Testis (tissue), 3 donors: ENCODE data around the gene ABCC11. TPM values are rescaled to one million over a fixed set of nuclear protein-coding genes. Genes with fewer than 3 reads are reported as not detected.

Experiments
- DNase-seq: peaks from one replicate; pipeline ENCODE4 v3.0.0-alpha.2; 2019
- H3K27ac ChIP-seq, 2 donors: fragments of 200-600 bp; sonication (generic); one replicate each; pipeline ENCODE4 v1.5.1; 2019
- H3K27me3 ChIP-seq: fragments of 200-600 bp; sonication (generic); one replicate; pipeline ENCODE4 v1.5.1; 2019
- H3K36me3 ChIP-seq: fragments of 200-600 bp; sonication (generic); one replicate; pipeline ENCODE4 v1.5.1; 2017; ENCODE audit warnings: low read depth; ENCODE audit errors: missing control alignments
- H3K4me1 ChIP-seq: fragments of 200-600 bp; sonication (generic); one replicate; pipeline ENCODE4 v1.5.1; 2019
- H3K4me3 ChIP-seq, 2 donors: fragments of 200-600 bp; sonication (generic); one replicate each; pipeline ENCODE4 v1.5.1; 2017 to 2019
- H3K9me3 ChIP-seq: fragments of 200-600 bp; sonication (generic); one replicate; pipeline ENCODE4 v1.5.1; 2017
- POLR2A ChIP-seq: fragments of 450-650 bp; IDR thresholded peaks from one replicate; pipeline ENCODE4 v1.6.1; 2017; ENCODE audit warnings: antibody characterized with exemption, mild to moderate bottlenecking, moderate library complexity
- WGBS, 2 donors: methylation state at CpG; one replicate each; pipeline ENCODE4 v1.1.5; 2018; 5-methylcytosine and 5-hydroxymethylcytosine counted together
- intact Hi-C: fragments of 100-400 bp; cut with DNase I; formaldehyde crosslinking; loops from one replicate; pipeline ENCODE4 v1.15.1; 2023; ENCODE audit warnings: low total_unique reads
- polyA plus RNA-seq: library from polyadenylated mRNA; stranded (reverse); fragments of 350-450 nt; fragmentation: Illumina TruSeq; extraction: RNeasy Lipid Tissue Mini Kit (QIAGEN cat#74804); gene quantifications from one replicate; pipeline ENCODE4 v1.2.3, GENCODE V29; 2014; ENCODE audit warnings: low read depth, low replicate concordance; ENCODE audit not compliant: insufficient read depth
- total RNA-seq, 2 donors: library from RNA; depleted of rRNA; stranded (reverse); fragments of >200 nt; gene quantifications; one replicate each; pipeline ENCODE4 v1.2.3, GENCODE V29; 2016
- TF ChIP-seq, protein P1 (sequence below), 3 experiments: fragments of 450-650 bp in 2 of 3; fragments of 200-600 bp in 1 of 3; sonication (generic) in 1 of 3; IDR thresholded peaks; one replicate each; pipeline ENCODE4 v1.5.1; 2016 to 2019; ENCODE audit warnings: antibody characterized with exemption in 3 of 3, mild to moderate bottlenecking in 2 of 3, moderate library complexity in 1 of 3

ABCC11 gene
- total and polyA plus RNA-seq, 3 donors from 2014 or later: 6.8 to 24.1 (median 7.5) TPM

DNA sequence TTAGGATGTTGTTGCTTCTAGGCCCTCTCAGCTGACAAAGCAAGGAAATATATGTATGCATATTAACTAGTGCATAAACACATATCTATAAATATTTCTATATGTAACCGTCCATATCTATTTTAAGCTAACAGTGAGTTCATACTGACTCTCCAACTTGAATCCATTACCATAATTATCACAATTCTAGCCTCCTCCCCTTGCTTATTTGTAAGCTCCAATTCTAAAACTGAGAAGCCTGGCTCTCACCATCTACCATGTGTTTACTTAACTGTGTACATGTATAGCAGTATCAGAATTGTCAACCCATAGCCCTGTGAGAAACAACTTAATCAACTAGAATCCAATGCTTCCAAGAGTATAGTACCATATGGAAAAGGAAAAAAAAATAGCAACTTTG is 96.6 kb downstream of the ABCC11 start:
- TF ChIP-seq, protein P1, sequence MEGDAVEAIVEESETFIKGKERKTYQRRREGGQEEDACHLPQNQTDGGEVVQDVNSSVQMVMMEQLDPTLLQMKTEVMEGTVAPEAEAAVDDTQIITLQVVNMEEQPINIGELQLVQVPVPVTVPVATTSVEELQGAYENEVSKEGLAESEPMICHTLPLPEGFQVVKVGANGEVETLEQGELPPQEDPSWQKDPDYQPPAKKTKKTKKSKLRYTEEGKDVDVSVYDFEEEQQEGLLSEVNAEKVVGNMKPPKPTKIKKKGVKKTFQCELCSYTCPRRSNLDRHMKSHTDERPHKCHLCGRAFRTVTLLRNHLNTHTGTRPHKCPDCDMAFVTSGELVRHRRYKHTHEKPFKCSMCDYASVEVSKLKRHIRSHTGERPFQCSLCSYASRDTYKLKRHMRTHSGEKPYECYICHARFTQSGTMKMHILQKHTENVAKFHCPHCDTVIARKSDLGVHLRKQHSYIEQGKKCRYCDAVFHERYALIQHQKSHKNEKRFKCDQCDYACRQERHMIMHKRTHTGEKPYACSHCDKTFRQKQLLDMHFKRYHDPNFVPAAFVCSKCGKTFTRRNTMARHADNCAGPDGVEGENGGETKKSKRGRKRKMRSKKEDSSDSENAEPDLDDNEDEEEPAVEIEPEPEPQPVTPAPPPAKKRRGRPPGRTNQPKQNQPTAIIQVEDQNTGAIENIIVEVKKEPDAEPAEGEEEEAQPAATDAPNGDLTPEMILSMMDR (IDR thresholded peaks at IDR 0.05): no peak
- TF ChIP-seq POLR2A: no peak
- H3K27ac ChIP-seq: no peak overlapping the region
- intact Hi-C loops: loop anchor here (10.0 kb wide), 1 partner anchor 1016 kb away; no protein-coding TSS in a partner anchor
- no peaks in the 10 kb centered on the region for H3K9me3 ChIP-seq
- no peak overlapping the region for H3K4me3 ChIP-seq
- no peak for DNase-seq
- no peaks in the 10 kb centered on the region for H3K27me3 ChIP-seq
- H3K4me1 ChIP-seq: no peaks in the 10 kb centered on the region
- 79 to 85% methylated on average over 1 of the region's 1 CpG for WGBS, 2 donors
- no peaks in the 10 kb centered on the region for H3K36me3 ChIP-seq

DNA sequence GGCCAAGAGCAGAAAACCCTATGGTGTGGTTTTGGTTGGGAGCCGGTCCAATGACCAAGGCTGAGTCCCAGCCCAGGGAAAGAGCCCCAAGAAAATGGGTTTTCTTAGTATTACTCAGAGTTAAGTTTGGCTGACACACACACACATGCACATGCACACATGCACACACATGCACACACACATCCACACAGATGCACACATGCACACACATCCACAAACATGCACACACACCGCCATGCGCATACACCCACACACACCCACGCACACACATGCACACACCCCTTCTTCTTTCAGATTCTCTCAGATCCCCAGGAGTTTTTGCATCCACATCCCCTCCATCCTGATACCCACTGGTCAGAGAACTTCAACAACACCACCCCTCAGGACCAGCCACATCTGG is 100.6 kb downstream of the ABCC11 start:
- no peaks in the 10 kb centered on the region for H3K4me1 ChIP-seq
- H3K27me3 ChIP-seq: no peaks in the 10 kb centered on the region
- no peak overlapping the region for H3K27ac ChIP-seq
- H3K9me3 ChIP-seq: no peaks in the 10 kb centered on the region
- no peaks in the 10 kb centered on the region for H3K36me3 ChIP-seq
- no peak for DNase-seq
- WGBS, 2 donors: 93 to 98% methylated on average over 4 of the region's 4 CpGs
- no peak for TF ChIP-seq POLR2A
- TF ChIP-seq, protein P1 (IDR thresholded peaks at IDR 0.05): no peak
- intact Hi-C loops: no loop called here
- H3K4me3 ChIP-seq: no peak overlapping the region

DNA sequence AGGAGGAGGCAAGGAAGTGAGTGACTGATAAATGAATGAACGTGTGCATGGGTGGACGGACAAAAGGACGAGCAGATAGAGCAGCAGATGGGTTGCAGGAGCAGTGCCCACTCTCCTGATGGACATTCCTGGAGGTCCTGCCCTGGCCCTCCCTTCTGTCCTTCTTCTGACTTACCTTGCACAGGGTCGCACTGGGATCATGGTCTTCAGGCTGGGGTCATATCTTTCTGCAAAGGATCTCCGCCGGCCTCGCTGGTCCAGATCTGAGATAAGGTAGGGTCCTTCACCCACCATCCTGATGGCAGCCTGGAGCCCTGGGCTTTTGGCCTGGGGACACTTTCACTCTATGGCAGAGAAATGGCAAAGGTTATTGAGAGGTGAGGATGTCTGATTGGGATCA is 101.2 kb downstream of the ABCC11 start:
- no peak for TF ChIP-seq POLR2A
- TF ChIP-seq, protein P1 (IDR thresholded peaks at IDR 0.05): no peak
- Histone ChIP-seq H3K9me3 (no peaks in the 10 kb centered on the region), H3K27ac (no peak overlapping the region), H3K4me3 (no peak overlapping the region), H3K4me1 (no peaks in the 10 kb centered on the region), H3K36me3 (no peaks in the 10 kb centered on the region), H3K27me3 (no peaks in the 10 kb centered on the region)
- 83 to 91% methylated on average over 6 to 7 of the region's 7 CpGs for WGBS, 2 donors
- DNase-seq: no peak
- intact Hi-C loops: no loop called here

DNA sequence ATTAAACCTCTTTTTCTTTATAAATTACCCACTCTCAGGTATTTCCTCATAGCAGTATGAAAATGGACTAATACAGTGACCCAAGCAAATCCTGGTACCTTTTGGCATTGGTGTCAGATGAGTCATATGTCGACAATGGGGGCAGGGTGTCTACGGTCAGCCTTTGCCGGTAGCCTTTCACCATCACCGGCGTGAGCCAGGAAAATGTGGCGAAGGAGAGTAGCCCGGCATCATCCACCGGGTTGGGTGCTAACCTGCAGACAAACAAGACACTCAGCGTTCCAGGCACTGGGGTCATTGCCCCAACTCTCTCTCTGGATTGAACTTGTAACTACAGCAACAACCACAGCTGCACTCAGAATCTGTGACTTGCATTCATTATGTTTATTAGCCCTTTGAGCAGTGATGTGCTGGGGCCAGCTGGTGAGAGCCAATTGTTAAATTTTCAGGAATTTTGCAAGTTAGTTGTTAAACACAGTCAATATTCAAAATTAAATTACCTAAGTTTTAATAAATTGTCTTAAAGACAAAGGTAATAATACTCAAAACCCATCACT is 103.4 kb downstream of the ABCC11 start:
- no peak for DNase-seq
- intact Hi-C loops: no loop called here
- Histone ChIP-seq H3K27ac (no peak overlapping the region), H3K36me3 (no peaks in the 10 kb centered on the region), H3K27me3 (no peaks in the 10 kb centered on the region), H3K4me1 (no peaks in the 10 kb centered on the region), H3K9me3 (no peaks in the 10 kb centered on the region), H3K4me3 (no peak overlapping the region)
- TF ChIP-seq, protein P1 (IDR thresholded peaks at IDR 0.05): no peak
- TF ChIP-seq POLR2A: no peak
- 90 to 94% methylated on average over 9 of the region's 9 CpGs for WGBS, 2 donors

DNA sequence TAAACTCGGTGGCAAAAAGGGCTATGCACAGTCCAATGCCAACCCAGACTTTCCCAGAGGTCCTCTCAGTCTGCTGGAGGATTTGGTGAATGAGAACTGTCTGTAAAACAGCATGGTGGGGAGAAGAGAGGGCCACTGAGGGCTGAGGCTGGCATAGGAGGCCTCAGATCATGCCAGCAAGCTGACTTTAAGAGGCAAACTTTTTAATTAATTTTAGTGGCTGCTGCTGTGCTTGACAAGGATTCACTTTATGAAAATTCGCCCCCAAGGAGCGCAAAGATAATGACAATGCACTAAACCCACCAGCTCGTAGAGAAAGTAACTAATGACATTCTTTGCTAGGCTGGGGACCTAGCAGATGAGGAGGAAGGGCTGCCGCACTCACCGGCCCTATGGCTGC is 106.5 kb downstream of the ABCC11 start:
- Histone ChIP-seq H3K27ac (no peak overlapping the region), H3K4me1 (no peaks in the 10 kb centered on the region), H3K27me3 (no peaks in the 10 kb centered on the region), H3K36me3 (no peaks in the 10 kb centered on the region), H3K9me3 (no peaks in the 10 kb centered on the region), H3K4me3 (no peak overlapping the region)
- TF ChIP-seq POLR2A: no peak
- TF ChIP-seq, protein P1 (IDR thresholded peaks at IDR 0.05): no peak
- intact Hi-C loops: no loop called here
- 88 to 89% methylated on average over 6 of the region's 6 CpGs for WGBS, 2 donors
- DNase-seq: no peak
